ENCODE results near the gene ALMS1.

Gene ALMS1

GRCh38 chr2:73385123-73385503 lies 523 bp upstream of the ALMS1 start:
- Histone ChIP-seq H2AFZ (ENCODE audit: low read length) (peak overlapping the region; percentile 96), H4K8ac (ENCODE audit: low read depth, low read length) (no peak overlapping the region), H2BK12ac (ENCODE audit: low read length) (no peak overlapping the region), H3K79me1 (ENCODE audit: low read depth, low read length) (peaks cover 6% of the 10 kb centered on the region), H3K23ac (ENCODE audit: low read depth, low read length, poor library complexity) (no peak overlapping the region), H2BK120ac (ENCODE audit: low read depth, low read length) (no peak overlapping the region), H3K9ac (ENCODE audit: low read depth, low read length, poor library complexity) (no peak overlapping the region), H3K4me2 (ENCODE audit: insufficient read depth, low read length, poor library complexity, severe bottlenecking) (peak overlapping the region; percentile 69), H2BK5ac (ENCODE audit: low read length) (no peak overlapping the region), H3K4me1 (ENCODE audit: control insufficient read depth in 2 of 2, insufficient read depth in 1 of 2, low read depth in 1 of 2, low read length in 2 of 2) (peaks cover 6 to 10% of the 10 kb centered on the region in 2 donors), H4K91ac (ENCODE audit: low read depth, low read length, poor library complexity) (no peak overlapping the region), H2AK5ac (ENCODE audit: low read depth, low read length) (no peak overlapping the region), H3K27ac (replicated peaks; ENCODE audit: low read length) (no peak overlapping the region), H3K4ac (ENCODE audit: low read length) (no peak overlapping the region), H3K27me3 (ENCODE audit: control insufficient read depth in 3 of 3, insufficient read depth in 3 of 3, low read depth in 1 of 3, low read length in 3 of 3) (peaks cover 0 to 32% (median 3%) of the 10 kb centered on the region in 3 experiments), H3K4me3 (ENCODE audit: low read length in 2 of 2) (peak overlapping the region; percentile 73 to 83), H3K36me3 (replicated peaks in 1 of 2; ENCODE audit: control insufficient read depth in 2 of 2, insufficient read depth in 2 of 2, low read length in 2 of 2) (no peaks in the 10 kb centered on the region), H3K9me3 (replicated peaks in 1 of 2; ENCODE audit: control insufficient read depth in 2 of 2, insufficient read depth in 1 of 2, low read depth in 1 of 2, low read length in 2 of 2) (no peaks in the 10 kb centered on the region), H3K18ac (ENCODE audit: low read length) (no peak overlapping the region), H2BK15ac (ENCODE audit: low read length) (no peak overlapping the region), H3K14ac (ENCODE audit: low read length) (no peak overlapping the region)
- DNase-seq (ENCODE audit: low spot score) = no peak
- WGBS, 2 donors (ENCODE audit: extremely low coverage in 2 of 2, insufficient read length in 2 of 2, insufficient replicate concordance in 1 of 2) = no CpG with 5 or more reads among the region's 9 CpGs

GRCh38 chr2:73386342-73386868 lies 769 bp downstream of the ALMS1 start:
- Histone ChIP-seq H2BK5ac (ENCODE audit: low read length) (peak overlapping the region; percentile 96), H3K9me3 (replicated peaks in 1 of 2; ENCODE audit: control insufficient read depth in 2 of 2, insufficient read depth in 1 of 2, low read depth in 1 of 2, low read length in 2 of 2) (no peaks in the 10 kb centered on the region), H3K4me2 (ENCODE audit: insufficient read depth, low read length, poor library complexity, severe bottlenecking) (peak overlapping the region; percentile 67), H2BK12ac (ENCODE audit: low read length) (no peak overlapping the region), H4K8ac (ENCODE audit: low read depth, low read length) (no peak overlapping the region), H3K9ac (ENCODE audit: low read depth, low read length, poor library complexity) (peak overlapping the region; percentile 99), H3K79me1 (ENCODE audit: low read depth, low read length) (peaks cover 6% of the 10 kb centered on the region), H3K4me1 (ENCODE audit: control insufficient read depth in 2 of 2, insufficient read depth in 1 of 2, low read depth in 1 of 2, low read length in 2 of 2) (peaks cover 6 to 10% of the 10 kb centered on the region in 2 donors), H3K27ac (replicated peaks; ENCODE audit: low read length) (peak overlapping the region; percentile 95), H3K23ac (ENCODE audit: low read depth, low read length, poor library complexity) (peak overlapping the region; percentile 97), H3K4me3 (ENCODE audit: low read length in 2 of 2) (peak overlapping the region; percentile 73 to 95), H3K36me3 (replicated peaks in 1 of 2; ENCODE audit: control insufficient read depth in 2 of 2, insufficient read depth in 2 of 2, low read length in 2 of 2) (no peaks in the 10 kb centered on the region), H2BK120ac (ENCODE audit: low read depth, low read length) (no peak overlapping the region), H3K14ac (ENCODE audit: low read length) (no peak overlapping the region), H3K18ac (ENCODE audit: low read length) (peak overlapping the region; percentile 98), H3K27me3 (ENCODE audit: control insufficient read depth in 3 of 3, insufficient read depth in 3 of 3, low read depth in 1 of 3, low read length in 3 of 3) (peaks cover 0 to 23% (median 3%) of the 10 kb centered on the region in 3 experiments), H4K91ac (ENCODE audit: low read depth, low read length, poor library complexity) (no peak overlapping the region), H2AFZ (ENCODE audit: low read length) (peak overlapping the region; percentile 96), H2AK5ac (ENCODE audit: low read depth, low read length) (no peak overlapping the region), H2BK15ac (ENCODE audit: low read length) (peak overlapping the region; percentile 38), H3K4ac (ENCODE audit: low read length) (no peak overlapping the region)
- no CpG with 5 or more reads among the region's 24 CpGs for WGBS, 2 donors (ENCODE audit: extremely low coverage in 2 of 2, insufficient read length in 2 of 2, insufficient replicate concordance in 1 of 2)
- DNase-seq (ENCODE audit: low spot score) = no peak

DNA sequence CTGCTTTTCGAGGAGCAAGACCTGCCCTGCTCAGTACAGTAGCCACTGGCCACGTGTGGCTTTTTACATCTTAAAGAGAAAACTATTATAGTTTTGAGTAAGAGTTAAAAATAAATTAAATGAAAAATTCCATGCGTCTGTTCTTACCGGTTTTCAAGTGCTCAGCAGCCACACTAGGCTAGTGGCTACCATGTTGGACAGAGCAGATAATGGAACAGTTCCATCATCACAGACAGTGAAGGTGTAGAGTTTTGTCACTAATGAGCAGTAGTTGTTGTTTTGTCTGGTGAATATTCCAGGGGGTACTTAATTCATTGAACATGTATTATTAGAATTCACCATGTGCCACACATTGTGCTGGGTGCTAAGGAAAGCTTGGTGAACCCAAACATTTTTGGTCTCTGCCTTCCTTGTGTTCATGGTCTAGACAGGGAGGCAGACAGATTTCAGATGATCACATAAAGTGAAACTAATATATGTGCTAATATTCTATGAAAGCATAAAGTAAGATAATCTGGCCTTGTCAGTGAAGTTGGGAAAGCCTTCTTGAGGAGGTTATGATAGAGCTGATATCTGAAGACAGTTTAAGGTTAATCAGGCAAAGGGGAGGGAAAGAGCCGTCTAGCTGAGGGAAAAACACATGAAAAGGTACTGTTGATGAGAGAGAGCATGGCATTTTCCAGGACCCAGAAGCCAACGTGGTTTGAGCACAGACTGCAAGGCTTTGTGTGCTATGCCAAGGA lies 1.4 kb downstream of the ALMS1 start:
- Histone ChIP-seq H2AK5ac (ENCODE audit: low read depth, low read length) (no peak overlapping the region), H3K27me3 (ENCODE audit: control insufficient read depth in 3 of 3, insufficient read depth in 3 of 3, low read depth in 1 of 3, low read length in 3 of 3) (peaks cover 0 to 19% (median 3%) of the 10 kb centered on the region in 3 experiments), H3K4me2 (ENCODE audit: insufficient read depth, low read length, poor library complexity, severe bottlenecking) (peak overlapping the region; percentile 67), H3K79me1 (ENCODE audit: low read depth, low read length) (peaks cover 6% of the 10 kb centered on the region), H3K9me3 (replicated peaks in 1 of 2; ENCODE audit: control insufficient read depth in 2 of 2, insufficient read depth in 1 of 2, low read depth in 1 of 2, low read length in 2 of 2) (peaks cover 0 to 3% of the 10 kb centered on the region in 2 donors), H3K36me3 (replicated peaks in 1 of 2; ENCODE audit: control insufficient read depth in 2 of 2, insufficient read depth in 2 of 2, low read length in 2 of 2) (no peaks in the 10 kb centered on the region), H3K27ac (replicated peaks; ENCODE audit: low read length) (no peak overlapping the region), H2BK5ac (ENCODE audit: low read length) (no peak overlapping the region), H2BK15ac (ENCODE audit: low read length) (no peak overlapping the region), H4K8ac (ENCODE audit: low read depth, low read length) (no peak overlapping the region), H4K91ac (ENCODE audit: low read depth, low read length, poor library complexity) (no peak overlapping the region), H3K18ac (ENCODE audit: low read length) (no peak overlapping the region), H2BK120ac (ENCODE audit: low read depth, low read length) (no peak overlapping the region), H3K23ac (ENCODE audit: low read depth, low read length, poor library complexity) (no peak overlapping the region), H3K4me1 (ENCODE audit: control insufficient read depth in 2 of 2, insufficient read depth in 1 of 2, low read depth in 1 of 2, low read length in 2 of 2) (peaks cover 6 to 10% of the 10 kb centered on the region in 2 donors), H3K4ac (ENCODE audit: low read length) (no peak overlapping the region), H3K9ac (ENCODE audit: low read depth, low read length, poor library complexity) (no peak overlapping the region), H2BK12ac (ENCODE audit: low read length) (no peak overlapping the region), H3K4me3 (ENCODE audit: low read length in 2 of 2) (peak overlapping the region; percentile 73 to 95), H2AFZ (ENCODE audit: low read length) (peak overlapping the region; percentile 96), H3K14ac (ENCODE audit: low read length) (no peak overlapping the region)
- no peak for DNase-seq (ENCODE audit: low spot score)
- no CpG with 5 or more reads among the region's 6 CpGs for WGBS, 2 donors (ENCODE audit: extremely low coverage in 2 of 2, insufficient read length in 2 of 2, insufficient replicate concordance in 1 of 2)

GRCh38 chr2:73402386-73403103 lies 16.9 kb downstream of the ALMS1 start:
- no peak overlapping the region for H3K4me2 ChIP-seq (ENCODE audit: insufficient read depth, low read length, poor library complexity, severe bottlenecking)
- H2BK15ac ChIP-seq (ENCODE audit: low read length) = no peak overlapping the region
- H3K9me3 ChIP-seq (replicated peaks in 1 of 2; ENCODE audit: control insufficient read depth in 2 of 2, insufficient read depth in 1 of 2, low read depth in 1 of 2, low read length in 2 of 2) = peaks cover 5 to 55% of the 10 kb centered on the region in 2 donors
- no peak for DNase-seq (ENCODE audit: low spot score)
- H3K9ac ChIP-seq (ENCODE audit: low read depth, low read length, poor library complexity) = no peak overlapping the region
- no peak overlapping the region for H2BK12ac ChIP-seq (ENCODE audit: low read length)
- no peaks in the 10 kb centered on the region for H3K4me1 ChIP-seq (ENCODE audit: control insufficient read depth in 2 of 2, insufficient read depth in 1 of 2, low read depth in 1 of 2, low read length in 2 of 2)
- peaks cover 2% of the 10 kb centered on the region for H3K79me1 ChIP-seq (ENCODE audit: low read depth, low read length)
- H3K36me3 ChIP-seq (replicated peaks in 1 of 2; ENCODE audit: control insufficient read depth in 2 of 2, insufficient read depth in 2 of 2, low read length in 2 of 2) = peaks cover 3 to 29% of the 10 kb centered on the region in 2 donors
- H2AFZ ChIP-seq (ENCODE audit: low read length) = no peak overlapping the region
- no peaks in the 10 kb centered on the region for H3K27me3 ChIP-seq (ENCODE audit: control insufficient read depth in 3 of 3, insufficient read depth in 3 of 3, low read depth in 1 of 3, low read length in 3 of 3)
- no peak overlapping the region for H2BK5ac ChIP-seq (ENCODE audit: low read length)
- H4K91ac ChIP-seq (ENCODE audit: low read depth, low read length, poor library complexity) = no peak overlapping the region
- H4K8ac ChIP-seq (ENCODE audit: low read depth, low read length) = no peak overlapping the region
- no peak overlapping the region for H3K23ac ChIP-seq (ENCODE audit: low read depth, low read length, poor library complexity)
- no peak overlapping the region for H3K4ac ChIP-seq (ENCODE audit: low read length)
- H3K4me3 ChIP-seq (ENCODE audit: low read length in 2 of 2) = no peak overlapping the region
- H3K14ac ChIP-seq (ENCODE audit: low read length) = no peak overlapping the region
- no peak overlapping the region for H3K18ac ChIP-seq (ENCODE audit: low read length)
- H2BK120ac ChIP-seq (ENCODE audit: low read depth, low read length) = no peak overlapping the region
- no peak overlapping the region for H3K27ac ChIP-seq (replicated peaks; ENCODE audit: low read length)
- no peak overlapping the region for H2AK5ac ChIP-seq (ENCODE audit: low read depth, low read length)
- WGBS, 2 donors (ENCODE audit: extremely low coverage in 2 of 2, insufficient read length in 2 of 2, insufficient replicate concordance in 1 of 2) = no CpG with 5 or more reads among the region's 9 CpGs

Measured in neuronal stem cell (in vitro differentiated cells).